GM21619 (cell line): ENCODE data around the gene SMG6.

Source experiments
- ATAC-seq: cut with Tn5 transposase; IDR thresholded peaks from one replicate; pipeline ENCODE4 v1.9.1; 2021; ENCODE audit not compliant: unreplicated experiment

Gene SMG6

DNA sequence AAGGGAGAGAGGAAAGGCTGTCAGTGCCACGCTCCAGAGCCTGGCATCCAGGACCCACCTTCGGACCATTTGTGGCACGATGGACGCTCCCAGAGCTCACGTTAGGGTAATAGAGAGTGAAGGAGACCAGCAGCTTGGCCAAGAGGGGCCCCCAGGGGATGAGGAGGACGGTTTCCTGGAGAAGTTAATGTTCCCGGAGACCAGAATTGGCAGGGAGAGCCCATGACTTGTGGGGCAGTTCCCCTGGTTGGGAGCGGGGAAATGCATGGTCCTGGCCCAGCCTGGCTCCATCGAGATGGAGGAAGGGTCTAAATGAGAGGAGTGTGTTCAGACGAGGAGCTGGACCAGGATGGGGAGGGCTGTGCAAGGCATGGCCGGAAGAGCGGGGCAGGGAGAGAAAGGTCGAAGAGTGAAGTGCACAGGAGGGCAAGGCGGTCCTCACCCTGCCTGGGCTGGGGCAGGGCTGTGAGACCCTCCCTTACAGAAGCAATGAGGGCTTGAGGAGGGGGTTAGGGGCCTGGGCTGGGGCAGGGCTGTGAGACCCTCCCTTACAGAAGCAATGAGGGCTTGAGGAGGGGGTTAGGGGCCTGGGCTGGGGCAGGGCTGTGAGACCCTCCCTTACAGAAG lies 251.5 kb downstream of the SMG6 start:
- ATAC-seq = no peak

DNA sequence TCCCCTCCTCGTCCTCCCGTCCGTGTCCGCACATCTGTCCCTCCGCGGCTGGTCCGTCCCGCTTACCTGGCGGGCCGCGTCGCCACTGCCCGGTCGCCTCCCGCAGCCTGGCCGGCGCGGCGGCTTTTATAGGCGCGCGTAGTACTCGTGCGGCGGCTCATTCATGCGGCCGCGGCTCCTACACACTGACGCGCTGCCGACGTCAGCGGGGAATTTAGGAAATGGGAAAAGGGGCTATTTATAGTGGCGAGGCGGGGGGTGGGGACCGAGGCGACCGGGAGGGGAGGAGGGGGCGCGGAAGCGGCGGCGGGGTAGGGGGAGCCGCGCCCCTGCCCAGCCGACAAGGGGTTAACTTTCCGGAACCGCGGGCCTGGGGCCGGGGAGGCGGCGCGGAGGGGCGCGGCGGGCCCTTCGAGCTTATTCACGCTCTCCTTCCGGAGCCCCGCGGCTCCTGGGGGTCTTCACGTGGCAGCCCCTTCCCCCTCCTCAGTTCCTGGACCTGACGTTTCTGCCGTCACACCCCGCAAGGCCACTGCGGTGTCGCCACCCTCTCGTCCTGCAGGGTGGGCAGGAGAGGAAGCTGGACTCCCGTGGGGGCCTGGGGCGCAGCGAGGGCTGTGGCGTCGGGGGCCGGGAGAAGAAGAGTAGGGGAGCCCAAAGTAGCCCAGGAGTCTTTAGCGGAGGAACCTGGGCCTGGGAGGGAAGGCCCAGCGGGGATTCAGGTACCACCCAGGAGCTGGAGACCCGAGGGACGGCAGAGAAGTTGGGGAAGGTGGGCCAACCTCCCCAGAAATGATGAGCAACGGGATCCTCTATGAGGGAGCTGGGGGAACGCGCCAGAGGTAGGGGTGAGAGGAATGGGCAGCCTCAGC lies 252.3 kb downstream of the SMG6 start:
- ATAC-seq = no peak

- ATAC-seq = peak; percentile 17
Measured at GRCh38 chr17:2050300-2051060, 253.1 kb downstream of the SMG6 start.

GRCh38 chr17:2049333-2050299 lies 254.0 kb downstream of the SMG6 start:
- peak; percentile 39 for ATAC-seq

GRCh38 chr17:2048805-2049204 lies 254.8 kb downstream of the SMG6 start:
- ATAC-seq = no peak

DNA sequence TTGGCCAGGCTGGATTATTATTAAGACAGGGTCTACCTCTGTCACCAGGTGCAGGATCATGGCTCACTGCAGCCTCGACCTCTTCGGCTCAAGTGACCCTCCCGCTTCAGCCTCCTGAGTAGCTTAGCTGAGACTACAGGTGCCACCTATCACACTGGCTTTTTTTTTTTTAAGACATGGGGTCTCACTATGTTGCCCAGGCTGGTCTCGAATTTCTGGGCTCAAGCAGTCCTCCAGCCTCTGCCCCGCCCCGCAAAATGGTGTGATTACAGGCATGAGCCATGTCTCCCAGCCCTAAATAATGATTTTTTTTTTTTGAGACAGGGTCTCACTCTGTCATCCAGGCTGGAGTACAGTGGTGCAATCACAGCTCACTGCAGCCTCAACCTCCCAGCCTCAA lies 256.0 kb downstream of the SMG6 start:
- no peak for ATAC-seq

DNA sequence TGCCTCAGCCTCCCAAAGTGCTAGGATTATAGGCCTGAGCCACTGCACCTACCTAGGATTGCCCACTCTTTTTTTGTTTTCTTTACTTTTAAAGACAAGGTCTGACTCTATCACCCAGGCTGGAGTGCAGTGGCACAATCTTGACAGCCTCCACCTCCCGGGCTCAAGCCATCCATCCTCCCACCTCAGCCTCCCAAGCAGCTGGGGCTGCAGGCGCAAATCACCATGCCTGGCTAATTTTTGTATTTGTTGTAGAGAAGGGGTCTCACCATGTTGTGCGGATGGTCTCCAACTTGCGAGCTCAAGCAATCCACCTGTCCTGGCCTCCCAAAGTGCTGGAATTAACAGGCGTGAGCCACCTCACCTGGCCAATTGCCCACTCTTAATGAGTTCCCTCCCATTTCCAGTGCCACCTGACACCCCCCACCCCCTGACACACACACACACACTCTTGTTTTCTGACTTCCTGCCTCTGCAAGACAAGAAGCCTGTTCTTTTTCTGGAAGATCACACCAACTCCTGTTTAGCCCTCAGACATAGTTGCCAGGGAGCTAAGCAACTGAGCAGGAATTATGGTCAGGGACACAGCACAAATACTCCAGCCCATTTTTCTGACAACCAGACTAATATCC lies 259.2 kb downstream of the SMG6 start:
- no peak for ATAC-seq

DNA sequence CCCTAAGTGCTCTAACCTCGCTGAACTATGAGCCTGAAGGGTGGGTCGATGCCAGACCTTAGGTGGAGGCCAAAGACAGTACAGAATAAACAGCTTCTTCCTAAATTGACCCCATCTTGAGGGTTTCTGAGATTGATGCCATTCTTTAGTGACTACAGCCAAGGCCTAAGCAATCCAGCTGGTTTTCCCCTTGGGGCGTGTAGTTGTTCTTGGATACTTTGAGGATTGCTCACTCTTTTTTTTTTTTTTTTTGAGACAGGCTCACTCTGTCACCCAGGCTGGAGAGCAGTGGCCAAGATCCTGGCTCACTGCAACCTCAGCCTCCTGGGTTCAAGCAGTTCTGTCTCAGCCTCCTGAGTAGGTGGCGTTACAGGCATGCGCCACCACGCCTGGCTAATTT lies 259.8 kb downstream of the SMG6 start:
- ATAC-seq = no peak

GRCh38 chr17:2042933-2043332 lies 260.7 kb downstream of the SMG6 start:
- no peak for ATAC-seq

DNA sequence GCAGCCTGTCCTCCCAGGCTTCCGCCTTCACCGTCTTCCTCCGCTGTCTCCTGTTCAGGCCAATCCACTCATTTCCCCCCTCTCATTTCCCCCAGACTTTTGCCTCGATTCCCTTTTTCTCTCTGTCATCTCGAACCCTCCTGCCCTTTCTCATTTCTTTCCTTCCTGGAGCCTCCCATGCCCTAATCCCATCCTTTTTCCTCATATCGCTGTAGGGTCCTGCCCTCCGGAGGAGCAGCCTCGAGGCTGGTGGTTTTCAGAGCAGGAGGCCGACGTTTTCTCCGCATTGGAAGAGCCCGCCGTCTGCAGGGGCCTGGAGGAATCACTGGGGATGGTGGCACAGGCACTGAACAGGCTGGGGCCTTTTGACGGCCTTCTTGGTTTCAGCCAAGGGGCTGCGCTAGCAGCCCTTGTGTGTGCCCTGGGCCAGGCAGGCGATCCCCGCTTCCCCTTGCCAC lies 261.2 kb downstream of the SMG6 start:
- ATAC-seq = no peak

GRCh38 chr17:2041561-2042389 lies 261.8 kb downstream of the SMG6 start, which contains the start of gene OVCA2:
Gene OVCA2 (plus strand): TSS chr17:2042022. CDS start chr17:2042048, 26 bp downstream.
- peak; percentile 89 for ATAC-seq

DNA sequence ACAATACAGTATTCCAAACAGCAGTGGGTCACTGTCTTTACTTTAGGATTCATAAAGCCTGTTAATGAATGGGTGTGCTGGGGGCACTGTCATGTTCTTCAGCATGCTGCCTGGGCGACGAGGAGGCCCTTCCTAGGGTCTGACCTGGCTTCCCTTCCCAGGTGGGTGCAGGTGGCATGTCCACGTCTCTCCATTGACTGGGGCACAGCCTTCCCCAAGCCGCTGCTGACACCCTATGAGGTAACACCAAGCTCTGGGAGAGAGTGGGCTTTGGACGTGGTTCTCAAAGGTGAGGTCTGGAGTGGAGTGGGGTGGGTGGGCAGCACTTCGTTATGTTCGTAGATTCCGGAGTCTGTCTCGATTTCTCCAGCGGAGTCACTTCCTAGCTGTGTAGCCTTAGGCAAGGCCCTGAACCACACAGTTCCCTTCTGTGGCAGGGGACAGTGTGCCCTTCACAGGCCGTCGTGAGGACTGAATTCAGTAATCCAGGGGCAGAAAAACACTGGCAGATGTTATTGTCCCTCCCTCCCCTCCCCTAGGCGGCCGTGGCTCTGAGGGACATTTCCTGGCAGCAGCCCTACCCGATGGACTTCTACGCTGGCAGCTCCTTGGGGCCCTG lies 262.5 kb downstream of the SMG6 start:
- no peak for ATAC-seq

- ATAC-seq = no peak
Measured at GRCh38 chr17:2040219-2040827, 263.3 kb downstream of the SMG6 start.

- no peak for ATAC-seq
Measured at GRCh38 chr17:2037155-2037554, 266.4 kb downstream of the SMG6 start.

DNA sequence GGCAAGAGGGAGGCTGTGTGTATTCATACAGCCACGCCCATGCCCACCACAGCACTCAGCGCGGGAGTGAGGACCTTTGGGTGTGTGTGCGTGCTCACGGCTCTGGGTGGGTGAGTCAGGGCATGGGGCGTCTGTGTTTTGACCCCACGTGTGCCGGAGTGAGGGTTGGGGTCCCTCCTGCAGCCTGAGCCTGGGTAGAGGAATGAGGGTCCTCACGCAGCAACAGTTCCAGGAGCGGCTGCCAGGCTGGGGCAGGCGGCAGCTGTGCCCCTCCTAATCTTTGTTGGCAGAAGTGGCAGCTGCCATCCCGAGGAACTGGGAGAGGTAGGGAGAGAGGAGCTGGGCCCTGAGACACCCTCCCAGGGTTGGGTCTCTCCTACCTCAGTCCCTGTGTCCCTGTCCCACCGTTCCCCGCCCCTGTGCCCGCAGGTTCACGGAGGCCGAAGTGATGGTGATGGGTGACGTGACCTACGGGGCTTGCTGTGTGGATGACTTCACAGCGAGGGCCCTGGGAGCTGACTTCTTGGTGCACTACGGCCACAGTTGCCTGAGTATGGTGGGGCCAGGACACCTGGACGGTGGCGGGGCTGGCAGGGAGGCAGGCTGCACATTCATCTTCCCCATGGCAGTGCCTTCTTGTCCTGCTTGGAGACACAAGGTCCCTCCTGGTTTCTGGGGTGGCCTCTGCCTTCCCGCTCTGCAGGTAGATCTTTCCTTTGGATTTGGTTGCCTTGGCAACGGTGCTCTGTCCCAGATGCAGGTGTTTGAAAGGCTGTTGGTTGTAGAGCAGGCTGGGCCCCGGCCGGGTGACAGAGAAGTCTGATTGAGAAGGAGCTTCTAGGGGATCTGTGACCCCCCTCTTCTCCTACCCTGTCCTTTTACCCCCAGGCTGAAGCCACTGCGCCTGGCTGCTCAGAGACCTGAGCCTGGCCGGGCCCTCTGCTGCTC lies 267.8 kb downstream of the SMG6 start:
- no peak for ATAC-seq

GRCh38 chr17:2034806-2035540 lies 268.6 kb downstream of the SMG6 start:
- no peak for ATAC-seq
